H9 (cell line): ENCODE data around the gene CCDC88A. TPM values are rescaled to one million over a fixed set of nuclear protein-coding genes. Genes with fewer than 3 reads are reported as not detected.

Source experiments
- DNase-seq: peaks from one replicate; pipeline ENCODE4 v3.0.0-alpha.2; 2017
- H2AFZ ChIP-seq: one replicate; pipeline ENCODE4 v1.6.1; 2013; ENCODE audit warnings: mild to moderate bottlenecking, low read length, control low read depth, moderate library complexity
- H2AK5ac ChIP-seq: 2 replicates; pipeline ENCODE4 v1.6.1; 2013; ENCODE audit warnings: low read length, control low read depth, mixed read lengths; ENCODE audit not compliant: insufficient read length
- H2BK120ac ChIP-seq: one replicate; pipeline ENCODE4 v1.6.1; 2013; ENCODE audit warnings: low read depth, mild to moderate bottlenecking, low read length, control low read depth, inconsistent platforms; ENCODE audit not compliant: poor library complexity, severe bottlenecking
- H2BK12ac ChIP-seq: 2 replicates; pipeline ENCODE4 v1.6.1; 2013; ENCODE audit warnings: low read length, control low read depth, mixed read lengths, low read depth; ENCODE audit not compliant: insufficient read length
- H2BK15ac ChIP-seq: 2 replicates; pipeline ENCODE4 v1.6.1; 2013; ENCODE audit warnings: low read depth, low read length, control low read depth
- H2BK20ac ChIP-seq: one replicate; pipeline ENCODE4 v1.6.1; 2013; ENCODE audit warnings: low read depth, mild to moderate bottlenecking, low read length, control low read depth, inconsistent platforms; ENCODE audit not compliant: poor library complexity, severe bottlenecking
- H2BK5ac ChIP-seq: 2 replicates; pipeline ENCODE4 v1.6.1; 2013; ENCODE audit warnings: low read length, control low read depth, mixed read lengths; ENCODE audit not compliant: insufficient read length
- H3K14ac ChIP-seq: 2 replicates; pipeline ENCODE4 v1.6.1; 2013; ENCODE audit warnings: low read length, control low read depth; ENCODE audit not compliant: insufficient read depth
- H3K18ac ChIP-seq: 2 replicates; pipeline ENCODE4 v1.6.1; 2013; ENCODE audit warnings: low read depth, mild to moderate bottlenecking, mixed read lengths, low read length, control low read depth; ENCODE audit not compliant: insufficient read length
- H3K23ac ChIP-seq: 2 replicates; pipeline ENCODE4 v1.6.1; 2013; ENCODE audit warnings: low read length, control low read depth, mixed read lengths, low read depth; ENCODE audit not compliant: insufficient read length
- H3K23me2 ChIP-seq: 2 replicates; pipeline ENCODE4 v1.6.1; 2013; ENCODE audit warnings: low read depth, mild to moderate bottlenecking, mixed read lengths, low read length, control low read depth; ENCODE audit not compliant: insufficient read length, poor library complexity, severe bottlenecking
- H3K27ac ChIP-seq: 2 replicates; pipeline ENCODE4 v1.5.1; 2013; ENCODE audit warnings: low read length, control low read depth, mixed read lengths, low read depth; ENCODE audit not compliant: insufficient read length
- H3K27me3 ChIP-seq: 2 replicates; pipeline ENCODE4 v1.6.1; 2013; ENCODE audit warnings: low read length, control low read depth, inconsistent platforms; ENCODE audit not compliant: insufficient read depth
- H3K4ac ChIP-seq: 2 replicates; pipeline ENCODE4 v1.6.1; 2013; ENCODE audit warnings: low read depth, mild to moderate bottlenecking, control low read depth, inconsistent platforms, low read length, moderate library complexity
- H3K4me1 ChIP-seq: 2 replicates; pipeline ENCODE4 v1.6.1; 2013; ENCODE audit warnings: low read length, control low read depth, inconsistent platforms; ENCODE audit not compliant: insufficient read depth
- H3K4me2 ChIP-seq: 2 replicates; pipeline ENCODE4 v1.6.1; 2013; ENCODE audit warnings: low read length, control low read depth, mixed read lengths; ENCODE audit not compliant: insufficient read length, insufficient read depth
- H3K56ac ChIP-seq: 2 replicates; pipeline ENCODE4 v1.6.1; 2013; ENCODE audit warnings: low read depth, mild to moderate bottlenecking, mixed read lengths, low read length, control low read depth; ENCODE audit not compliant: insufficient read length
- H3K79me1 ChIP-seq: 2 replicates; pipeline ENCODE4 v1.6.1; 2013; ENCODE audit warnings: low read depth, mild to moderate bottlenecking, moderate library complexity, low read length, control low read depth, inconsistent platforms; ENCODE audit not compliant: insufficient read depth, poor library complexity, severe bottlenecking
- H3K79me2 ChIP-seq: 2 replicates; pipeline ENCODE4 v1.6.1; 2013; ENCODE audit warnings: low read length, control low read depth, inconsistent platforms; ENCODE audit not compliant: insufficient read depth
- H3K9ac ChIP-seq: 2 replicates; pipeline ENCODE4 v1.6.1; 2013; ENCODE audit warnings: low read length, control low read depth, mixed read lengths; ENCODE audit not compliant: insufficient read length; ENCODE audit errors: extremely low read depth
- H3K9me3 ChIP-seq: one replicate; pipeline ENCODE4 v1.6.1; 2013; ENCODE audit warnings: low read depth, low read length, inconsistent platforms; ENCODE audit not compliant: control insufficient read depth
- H3T11ph ChIP-seq: one replicate; pipeline ENCODE4 v1.6.1; 2013; ENCODE audit warnings: mild to moderate bottlenecking, low read length, control low read depth, inconsistent platforms
- H4K20me1 ChIP-seq: one replicate; pipeline ENCODE4 v1.6.1; 2013; ENCODE audit not compliant: control insufficient read depth, insufficient read length, insufficient read depth
- H4K5ac ChIP-seq: 2 replicates; pipeline ENCODE4 v1.6.1; 2013; ENCODE audit warnings: low read depth, mild to moderate bottlenecking, mixed read lengths, low read length, control low read depth; ENCODE audit not compliant: insufficient read length
- H4K8ac ChIP-seq: replicated peaks from 2 replicates; pipeline ENCODE4 v1.6.1; 2013; ENCODE audit warnings: low read length, control low read depth, mixed read lengths, low read depth; ENCODE audit not compliant: insufficient read length
- H4K91ac ChIP-seq: 2 replicates; pipeline ENCODE4 v1.6.1; 2013; ENCODE audit warnings: low read depth, mild to moderate bottlenecking, moderate library complexity, mixed read lengths, low read length, control low read depth; ENCODE audit not compliant: insufficient read length
- H3K27ac Mint-ChIP-seq, 3 experiments: 2 replicates in 2 of 3; 3 replicates in 1 of 3; pipeline ENCODE4 v1.8.0; 2020 to 2021; ENCODE audit warnings: mixed read lengths in 3 of 3, mild to moderate bottlenecking in 1 of 3, moderate library complexity in 1 of 3
- H3K27me3 Mint-ChIP-seq: 2 replicates; pipeline ENCODE4 v1.8.0; 2021; ENCODE audit warnings: low read depth, mild to moderate bottlenecking, moderate library complexity, mixed read lengths
- H3K36me3 Mint-ChIP-seq, 3 experiments: 2 replicates in 2 of 3; 3 replicates in 1 of 3; pipeline ENCODE4 v1.8.0; 2020 to 2021; ENCODE audit warnings: low read depth in 3 of 3, mixed read lengths in 3 of 3; ENCODE audit not compliant: insufficient read depth in 1 of 3
- H3K4me1 Mint-ChIP-seq, 2 experiments: 2 replicates each; pipeline ENCODE4 v1.8.0; 2020; ENCODE audit warnings: mixed read lengths in 2 of 2
- H3K4me3 Mint-ChIP-seq, 2 experiments: 2 replicates in 1 of 2; 3 replicates in 1 of 2; pipeline ENCODE4 v1.8.0; 2020 to 2021; ENCODE audit warnings: mild to moderate bottlenecking in 2 of 2, mixed read lengths in 2 of 2, moderate library complexity in 1 of 2
- H3K9me3 Mint-ChIP-seq, 2 experiments: 2 replicates in 1 of 2; 3 replicates in 1 of 2; pipeline ENCODE4 v1.8.0; 2020; ENCODE audit warnings: mild to moderate bottlenecking in 2 of 2, mixed read lengths in 2 of 2, moderate library complexity in 1 of 2
- CTCF ChIP-seq: fragments of 200-600 bp; sonication (generic); conservative IDR thresholded peaks from 3 replicates; pipeline ENCODE4 v1.8.0; 2021; ENCODE audit warnings: antibody characterized with exemption, mild to moderate bottlenecking
- WGBS: extraction: QIAGEN DNeasy Blood & Tissue Kit; methylation state at CpG from one replicate; pipeline ENCODE4 v1.1.7; 2013; ENCODE audit warnings: missing lambda C conversion rate, low lambda C conversion rate, mixed read lengths; ENCODE audit not compliant: insufficient read length; ENCODE audit errors: extremely low coverage; 5-methylcytosine and 5-hydroxymethylcytosine counted together
- total RNA-seq: library from RNA; stranded (reverse); gene quantifications from 2 replicates; pipeline ENCODE4 v1.2.1, GENCODE V29; 2021

CCDC88A gene
- total RNA-seq, 1 experiment from 2014 or later, result 91.8 TPM

GRCh38 chr2:55422876-55423665 is 3.4 kb upstream of the CCDC88A start:
- Histone ChIP-seq H2BK12ac (no peak overlapping the region), H2AFZ (no peak overlapping the region), H4K91ac (no peak overlapping the region), H3K14ac (no peak overlapping the region), H2BK15ac (no peak overlapping the region), H3K79me1 (no peaks in the 10 kb centered on the region), H2BK20ac (no peak overlapping the region), H2BK5ac (no peak overlapping the region), H2AK5ac (no peak overlapping the region), H3K27ac (no peak overlapping the region), H3K27me3 (no peaks in the 10 kb centered on the region), H3K9ac (no peak overlapping the region), H3T11ph (no peak overlapping the region), H3K56ac (no peak overlapping the region), H3K23me2 (peaks cover 10% of the 10 kb centered on the region), H4K8ac (no peak overlapping the region), H3K23ac (no peak overlapping the region), H3K4me1 (no peaks in the 10 kb centered on the region), H3K18ac (no peak overlapping the region), H3K9me3 (no peaks in the 10 kb centered on the region), H3K4me2 (no peak overlapping the region), H3K79me2 (no peaks in the 10 kb centered on the region), H4K5ac (no peak overlapping the region), H3K4ac (no peak overlapping the region), H2BK120ac (no peak overlapping the region), H4K20me1 (no peaks in the 10 kb centered on the region)
- H3K27ac Mint-ChIP-seq, result no peak overlapping the region
- no peak for TF ChIP-seq CTCF
- WGBS, result no CpG with 5 or more reads among the region's 4 CpGs
- no peaks in the 10 kb centered on the region for H3K9me3 Mint-ChIP-seq
- H3K27me3 Mint-ChIP-seq, result no peaks in the 10 kb centered on the region
- no peak overlapping the region for H3K4me3 Mint-ChIP-seq
- DNase-seq, result no peak
- peaks cover 8 to 16% of the 10 kb centered on the region in 2 experiments for H3K4me1 Mint-ChIP-seq
- H3K36me3 Mint-ChIP-seq, result no peaks in the 10 kb centered on the region; a peak in 1 of 7 replicates
